ENCODE data around the gene PKNOX2.

The PKNOX2 gene

GRCh38 chr11:125173027-125173426 lies 8.5 kb downstream of the PKNOX2 start:
- DNase-seq (ENCODE audit: low spot score): no peak

DNA sequence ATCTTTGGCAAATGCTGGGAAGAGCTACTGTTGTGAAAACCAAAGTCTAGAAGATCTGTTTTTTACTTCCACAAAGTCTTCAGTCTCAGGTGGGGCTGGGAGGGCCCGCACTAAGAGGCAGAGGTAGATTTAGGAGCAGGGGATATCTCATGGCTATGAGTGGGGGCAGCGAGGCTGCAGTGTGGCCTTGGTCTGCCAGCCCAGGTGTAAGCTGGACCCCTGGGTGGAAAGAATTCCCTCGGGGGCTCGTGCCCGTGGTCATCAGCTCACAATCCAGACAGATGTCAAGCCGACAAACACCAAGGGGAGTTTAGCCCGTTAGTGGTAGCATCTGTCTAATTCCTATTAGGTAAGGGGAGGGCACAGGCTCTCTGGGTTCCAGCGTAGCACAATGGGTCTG lies 9.0 kb downstream of the PKNOX2 start:
- no peak for DNase-seq (ENCODE audit: low spot score)

DNA sequence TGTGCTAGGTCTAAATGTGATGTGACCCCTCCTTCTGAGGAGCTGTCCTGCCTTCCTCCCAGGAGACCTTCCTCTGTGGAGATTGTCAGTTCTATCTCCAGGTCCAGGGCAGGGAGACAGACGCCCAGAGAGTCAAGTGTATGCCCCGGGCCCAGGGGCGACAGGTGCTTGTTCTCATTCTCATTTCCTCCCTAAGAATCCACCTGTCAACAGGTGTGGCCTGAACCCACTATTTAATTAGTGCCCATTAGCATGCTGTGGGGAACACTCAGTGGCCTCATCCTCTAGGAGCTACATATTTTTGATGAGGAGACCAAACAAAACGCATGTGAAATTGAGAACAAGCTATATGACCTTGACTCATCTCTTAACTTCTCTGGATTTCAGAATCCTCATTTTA lies 9.5 kb downstream of the PKNOX2 start:
- no peak for DNase-seq (ENCODE audit: low spot score)

- DNase-seq (ENCODE audit: low spot score): no peak
Observed at GRCh38 chr11:125174686-125175085, 10.1 kb downstream of the PKNOX2 start.

GRCh38 chr11:125175166-125175565 lies 10.6 kb downstream of the PKNOX2 start:
- DNase-seq (ENCODE audit: low spot score): no peak

DNA sequence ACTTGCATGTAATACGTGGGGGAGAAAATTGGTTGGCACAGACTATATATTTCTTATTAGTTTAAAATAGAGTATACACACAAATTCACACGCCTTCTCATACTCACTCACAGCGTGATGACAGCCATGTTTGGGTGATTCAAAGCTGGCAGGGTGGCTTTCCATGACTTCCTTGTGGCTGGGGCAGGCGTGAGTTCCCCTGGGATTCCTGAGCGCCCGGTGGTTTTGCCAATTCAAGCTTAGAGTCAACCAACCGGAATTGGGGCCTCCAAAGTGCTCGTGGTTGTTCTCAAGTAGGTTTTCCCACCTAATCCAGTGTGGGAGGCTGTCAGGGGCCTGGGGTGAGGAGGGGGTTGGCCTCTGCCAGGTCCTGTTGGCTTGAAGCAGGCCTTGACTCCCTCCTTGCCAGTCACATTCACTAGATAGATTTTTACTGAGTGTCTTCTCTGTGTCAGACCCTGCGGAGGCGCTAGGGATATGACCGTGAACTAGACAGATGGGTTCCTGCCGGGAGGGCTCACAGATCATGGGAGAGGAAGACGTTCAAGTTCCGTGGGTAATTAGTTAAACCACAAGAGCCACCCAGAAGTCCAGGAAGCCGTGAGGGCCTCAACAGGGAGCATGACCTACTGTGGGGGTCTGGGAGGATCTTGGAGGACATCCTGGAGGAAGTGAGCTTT lies 11.5 kb downstream of the PKNOX2 start:
- DNase-seq (ENCODE audit: low spot score): no peak

DNA sequence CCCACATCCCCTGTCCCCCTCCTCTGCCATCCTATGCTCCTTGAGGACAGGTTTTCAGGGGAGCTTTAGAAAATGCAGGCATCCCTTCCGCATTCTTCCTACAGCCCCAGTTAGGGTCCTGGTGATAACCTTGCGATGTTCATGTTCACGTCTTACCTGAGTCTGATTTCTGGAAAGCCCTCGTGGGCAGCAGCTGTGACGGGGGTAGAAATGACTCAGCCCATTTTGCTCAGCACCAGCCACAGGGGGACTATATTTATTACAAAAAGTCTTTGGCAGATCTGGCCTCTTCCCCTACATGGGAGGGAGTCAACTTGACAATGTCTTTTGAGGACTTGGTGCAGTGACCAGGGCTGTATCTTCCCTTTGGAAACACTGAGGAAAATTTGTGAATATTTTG lies 12.3 kb downstream of the PKNOX2 start:
- no peak for DNase-seq (ENCODE audit: low spot score)

GRCh38 chr11:125177543-125177942 lies 13.0 kb downstream of the PKNOX2 start:
- no peak for DNase-seq (ENCODE audit: low spot score)

GRCh38 chr11:125179346-125179745 lies 14.8 kb downstream of the PKNOX2 start:
- DNase-seq (ENCODE audit: low spot score): no peak

GRCh38 chr11:125179895-125180294 lies 15.3 kb downstream of the PKNOX2 start:
- DNase-seq (ENCODE audit: low spot score): no peak

DNA sequence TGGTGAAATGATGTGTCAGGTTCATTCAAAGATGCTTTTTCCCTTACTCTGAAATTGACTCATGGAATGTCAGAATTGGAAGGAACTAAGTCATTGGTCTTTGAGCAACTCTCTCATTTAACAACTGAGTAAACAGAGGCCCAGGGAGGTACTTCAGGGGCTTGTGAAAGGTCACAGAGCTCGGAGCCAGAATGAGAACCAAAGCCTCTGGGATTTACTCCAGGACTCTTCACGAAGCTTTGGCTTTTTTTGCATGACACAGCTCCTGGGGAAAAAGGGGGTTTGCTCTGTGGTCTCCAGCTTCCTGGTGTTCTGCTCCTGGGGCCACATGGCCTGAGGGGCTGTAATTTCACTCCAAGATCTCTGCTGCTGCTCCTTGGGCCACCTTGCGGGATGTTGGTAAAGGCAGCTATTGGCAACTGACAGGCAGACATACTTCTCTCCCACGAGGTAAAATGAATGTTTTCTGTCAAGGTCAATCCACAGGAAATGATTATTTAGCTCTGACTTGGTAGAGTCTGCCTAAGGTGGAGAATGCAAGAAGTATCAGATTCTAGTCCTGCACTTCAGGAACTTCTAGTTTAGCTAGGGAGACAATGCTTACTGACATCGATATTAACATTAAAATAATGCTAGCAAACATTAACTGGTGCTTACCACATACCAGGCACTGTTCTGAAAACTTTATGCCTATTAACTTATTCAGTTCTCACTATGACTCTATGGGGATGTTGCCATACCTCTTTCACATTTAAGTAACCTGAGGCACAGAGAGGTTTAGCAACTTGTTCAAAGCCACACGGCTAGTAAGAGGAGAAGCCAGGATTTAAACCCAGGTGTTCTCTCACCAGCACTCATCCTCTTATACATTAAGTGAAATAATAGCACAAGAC lies 16.1 kb downstream of the PKNOX2 start:
- DNase-seq (ENCODE audit: low spot score): no peak

DNA sequence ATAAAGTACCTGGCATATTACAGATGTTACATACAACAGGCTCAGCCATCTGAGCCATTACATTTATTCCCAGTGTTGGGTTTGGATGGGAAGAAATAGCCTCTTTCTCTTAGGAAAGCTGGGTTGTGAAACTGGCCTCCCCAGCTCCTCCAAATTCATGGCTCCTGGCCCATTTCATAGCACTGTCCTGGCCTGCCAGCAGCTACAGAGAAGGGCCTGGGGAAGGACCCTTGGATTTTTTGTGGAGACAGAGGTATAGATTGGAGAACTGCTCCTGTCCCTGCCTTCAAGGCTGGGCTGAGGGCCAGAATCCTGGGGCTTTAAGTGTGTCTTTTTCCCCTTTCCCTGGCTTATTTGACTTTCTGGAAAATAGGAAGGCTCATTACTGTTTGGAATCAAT lies 18.0 kb downstream of the PKNOX2 start:
- DNase-seq (ENCODE audit: low spot score): no peak

GRCh38 chr11:125183641-125184040 lies 19.1 kb downstream of the PKNOX2 start:
- no peak for DNase-seq (ENCODE audit: low spot score)

GRCh38 chr11:125188021-125188420 lies 23.5 kb downstream of the PKNOX2 start:
- DNase-seq (ENCODE audit: low spot score): no peak

GRCh38 chr11:125190566-125190965 lies 26.0 kb downstream of the PKNOX2 start:
- DNase-seq (ENCODE audit: low spot score): no peak

GRCh38 chr11:125192183-125192582 lies 27.6 kb downstream of the PKNOX2 start:
- DNase-seq (ENCODE audit: low spot score): no peak

GRCh38 chr11:125192717-125193415 lies 28.3 kb downstream of the PKNOX2 start:
- no peak for DNase-seq (ENCODE audit: low spot score)

DNA sequence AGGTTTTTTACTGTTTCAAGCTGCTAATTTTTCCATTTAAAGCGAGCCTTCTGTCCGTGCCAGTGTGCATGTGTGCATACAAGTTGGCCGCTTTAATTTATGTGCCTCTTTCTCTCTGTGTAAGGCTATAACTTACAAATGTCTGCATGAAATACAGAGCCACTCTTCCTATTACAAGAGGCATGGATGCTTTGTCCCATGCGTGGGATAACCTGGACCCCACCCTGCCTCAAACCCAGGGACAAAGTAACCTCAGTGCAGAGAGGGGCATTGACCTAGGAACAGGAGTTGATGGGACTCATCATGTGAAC lies 28.8 kb downstream of the PKNOX2 start:
- DNase-seq (ENCODE audit: low spot score): no peak

DNA sequence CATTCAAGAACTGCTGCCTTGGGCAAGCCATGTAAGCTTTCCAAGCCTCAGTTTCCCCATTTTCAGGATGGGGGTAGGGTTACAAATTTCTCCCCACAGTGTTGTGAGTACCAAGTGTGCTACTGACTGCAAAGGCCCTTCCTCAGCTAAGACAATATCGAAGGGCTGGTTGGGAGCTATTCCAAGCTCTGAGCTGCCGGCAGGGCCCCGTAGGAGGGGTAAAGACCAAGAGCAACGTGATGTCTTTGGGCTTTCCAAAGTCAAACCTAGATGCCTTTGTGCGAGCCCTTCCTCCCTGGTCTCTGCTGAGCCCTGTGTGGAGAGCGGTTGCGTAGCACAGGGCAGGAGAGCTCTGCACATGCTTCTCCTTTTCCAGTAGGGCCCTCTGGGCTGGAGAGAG lies 29.3 kb downstream of the PKNOX2 start:
- DNase-seq (ENCODE audit: low spot score): no peak

DNA sequence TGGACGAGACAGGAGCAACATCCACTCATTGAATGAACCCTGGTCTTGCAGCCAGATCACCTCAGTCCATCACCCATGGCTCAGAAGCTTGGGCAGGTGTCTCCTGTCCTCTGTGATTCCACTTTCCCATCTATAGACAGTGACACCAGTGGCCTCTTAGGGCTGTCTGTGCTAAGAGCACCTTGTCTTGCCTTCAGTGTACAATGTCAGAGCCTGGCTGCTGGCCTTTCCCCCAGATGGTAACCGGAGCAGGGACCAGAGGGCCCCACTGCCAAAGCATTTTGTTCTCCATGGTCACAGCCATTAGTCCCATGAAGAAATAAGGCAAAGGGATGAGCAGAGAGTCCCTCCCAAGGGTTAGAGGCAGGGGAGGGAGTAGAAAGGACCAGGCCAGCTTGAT lies 35.4 kb downstream of the PKNOX2 start:
- DNase-seq (ENCODE audit: low spot score): no peak

DNA sequence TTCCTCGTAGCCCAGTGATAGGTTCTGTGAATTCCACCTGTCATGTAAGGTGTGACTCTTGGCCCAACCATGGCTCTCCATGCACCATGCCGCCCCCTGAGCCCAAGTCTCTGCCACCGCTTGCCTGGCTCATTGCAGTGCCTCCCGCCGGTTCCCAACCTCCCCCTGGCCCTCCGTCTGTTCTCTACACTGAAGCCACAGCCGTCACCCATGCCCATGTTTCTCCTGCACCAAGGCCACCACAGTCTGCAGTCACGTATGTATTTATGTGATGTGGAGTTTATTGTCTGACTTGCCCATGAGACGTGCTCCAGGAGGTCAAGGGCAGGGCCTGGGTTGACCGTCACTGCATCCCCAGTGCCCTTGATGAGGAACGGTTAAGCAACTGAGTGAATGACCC lies 35.9 kb downstream of the PKNOX2 start:
- no peak for DNase-seq (ENCODE audit: low spot score)

DNA sequence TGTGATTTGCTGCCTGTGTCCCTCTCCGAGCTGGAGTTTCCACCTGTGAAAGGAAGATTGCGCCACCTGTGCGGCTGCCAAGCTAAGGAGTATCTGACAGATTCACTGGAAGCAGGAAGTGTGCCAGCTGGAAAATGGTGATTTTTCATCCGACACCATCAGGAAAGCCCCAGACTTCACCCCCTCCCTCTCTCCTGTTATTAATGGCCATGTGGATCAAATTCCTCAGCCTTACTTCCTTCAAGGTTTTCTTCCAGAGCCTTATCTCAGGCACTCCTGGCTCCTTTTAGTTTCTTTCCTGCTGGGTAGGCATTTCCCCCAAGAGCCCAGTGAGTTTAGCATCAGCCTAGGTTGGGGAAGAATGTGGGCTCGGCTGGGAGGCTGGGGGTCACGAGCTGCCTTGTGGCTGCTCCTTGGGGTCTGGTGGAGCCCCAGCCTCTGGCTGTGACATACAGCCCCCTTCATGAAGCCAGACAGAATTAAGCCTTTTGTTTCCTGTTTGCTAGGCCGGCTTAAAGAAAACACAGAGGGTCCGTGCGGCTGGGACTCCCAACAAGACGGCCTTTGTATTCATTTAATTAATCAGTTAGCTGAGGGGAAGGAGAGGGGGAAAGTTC lies 37.1 kb downstream of the PKNOX2 start:
- DNase-seq (ENCODE audit: low spot score): no peak

All from iPS-NIHi11 (cell line).